Gastrocnemius medialis (tissue), 4 donors: ENCODE data around the gene WEE2.

Experiments used
- POLR2A ChIP-seq, 2 donors: fragments of 450-650 bp; IDR thresholded peaks; one replicate each; pipeline ENCODE4 v1.6.1; 2017; ENCODE audit warnings: antibody characterized with exemption in 2 of 2, mild to moderate bottlenecking in 2 of 2, moderate library complexity in 2 of 2
- TF ChIP-seq, protein P1 (sequence below), 5 experiments: fragments of 450-650 bp in 3 of 5; fragments of 200-600 bp in 2 of 5; sonication (generic) in 2 of 5; IDR thresholded peaks in 4 of 5; conservative IDR thresholded peaks in 1 of 5; 1 replicate in 4 of 5; 2 replicates in 1 of 5; pipeline ENCODE4 v1.5.1; 2016 to 2019; ENCODE audit warnings: antibody characterized with exemption in 5 of 5, mild to moderate bottlenecking in 3 of 5, moderate library complexity in 3 of 5

DNA sequence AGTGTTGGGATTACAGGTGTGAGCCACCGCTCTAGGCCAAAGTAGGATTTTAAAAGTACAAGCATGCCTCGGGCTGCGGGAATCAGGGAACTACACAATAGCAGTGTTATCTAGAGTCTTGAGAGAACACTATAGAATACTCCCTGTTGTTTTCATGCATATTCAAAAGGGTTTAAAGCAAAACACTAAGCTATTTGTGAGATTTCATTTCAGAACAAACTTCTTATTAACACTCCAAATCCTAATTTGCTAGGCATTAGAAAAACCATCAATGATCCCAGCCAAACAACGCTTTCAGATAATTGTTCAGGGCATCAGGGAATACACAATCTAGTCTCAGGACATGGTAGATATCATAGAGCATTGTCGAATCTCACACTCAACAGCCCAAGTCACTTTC is 20.1 kb upstream of the WEE2 start:
- TF ChIP-seq, protein P1, sequence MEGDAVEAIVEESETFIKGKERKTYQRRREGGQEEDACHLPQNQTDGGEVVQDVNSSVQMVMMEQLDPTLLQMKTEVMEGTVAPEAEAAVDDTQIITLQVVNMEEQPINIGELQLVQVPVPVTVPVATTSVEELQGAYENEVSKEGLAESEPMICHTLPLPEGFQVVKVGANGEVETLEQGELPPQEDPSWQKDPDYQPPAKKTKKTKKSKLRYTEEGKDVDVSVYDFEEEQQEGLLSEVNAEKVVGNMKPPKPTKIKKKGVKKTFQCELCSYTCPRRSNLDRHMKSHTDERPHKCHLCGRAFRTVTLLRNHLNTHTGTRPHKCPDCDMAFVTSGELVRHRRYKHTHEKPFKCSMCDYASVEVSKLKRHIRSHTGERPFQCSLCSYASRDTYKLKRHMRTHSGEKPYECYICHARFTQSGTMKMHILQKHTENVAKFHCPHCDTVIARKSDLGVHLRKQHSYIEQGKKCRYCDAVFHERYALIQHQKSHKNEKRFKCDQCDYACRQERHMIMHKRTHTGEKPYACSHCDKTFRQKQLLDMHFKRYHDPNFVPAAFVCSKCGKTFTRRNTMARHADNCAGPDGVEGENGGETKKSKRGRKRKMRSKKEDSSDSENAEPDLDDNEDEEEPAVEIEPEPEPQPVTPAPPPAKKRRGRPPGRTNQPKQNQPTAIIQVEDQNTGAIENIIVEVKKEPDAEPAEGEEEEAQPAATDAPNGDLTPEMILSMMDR (IDR thresholded peaks at IDR 0.05 in 4 of 5, conservative IDR thresholded peaks at IDR 0.05 in 1 of 5), result no peak
- TF ChIP-seq POLR2A (IDR thresholded peaks at IDR 0.05), result no peak
